Vagina (tissue), 2 donors: Measurements from ENCODE around the gene AURKAIP1. TPM values are rescaled to one million over a fixed set of nuclear protein-coding genes. Genes with fewer than 3 reads are reported as not detected.

Source experiments
- DNase-seq, 2 donors: peaks; one replicate each; pipeline ENCODE4 v3.0.0-alpha.2; 2017; ENCODE audit errors: extremely low spot score in 2 of 2
- H3K27ac ChIP-seq: fragments of 200-600 bp; sonication (generic); one replicate; pipeline ENCODE4 v1.5.1; 2019
- H3K27me3 ChIP-seq: fragments of 200-600 bp; sonication (generic); one replicate; pipeline ENCODE4 v1.5.1; 2019
- H3K36me3 ChIP-seq, 2 donors: fragments of 200-600 bp; sonication (generic); one replicate each; pipeline ENCODE4 v1.5.1; 2017 to 2019
- H3K4me1 ChIP-seq: fragments of 200-600 bp; sonication (generic); one replicate; pipeline ENCODE4 v1.5.1; 2019
- H3K4me3 ChIP-seq, 2 donors: fragments of 200-600 bp; sonication (generic); 1 replicate in 1 of 2; 2 replicates in 1 of 2; pipeline ENCODE4 v1.5.1; 2016 to 2019
- H3K9me3 ChIP-seq: fragments of 200-600 bp; sonication (generic); one replicate; pipeline ENCODE4 v1.5.1; 2019
- CTCF ChIP-seq, 3 experiments: fragments of 450-650 bp in 2 of 3; fragments of 200-600 bp in 1 of 3; sonication (generic) in 1 of 3; IDR thresholded peaks; one replicate each; pipeline ENCODE4 v1.5.1; 2017 to 2019; ENCODE audit warnings: antibody characterized with exemption in 3 of 3, mild to moderate bottlenecking in 2 of 3, moderate library complexity in 2 of 3
- POLR2A ChIP-seq, 2 donors: fragments of 450-650 bp; IDR thresholded peaks; one replicate each; pipeline ENCODE4 v1.6.1; 2017; ENCODE audit warnings: antibody characterized with exemption in 2 of 2, mild to moderate bottlenecking in 2 of 2, moderate library complexity in 2 of 2
- POLR2AphosphoS5 ChIP-seq, 2 donors: sonication (generic); formaldehyde crosslinking; IDR thresholded peaks; one replicate each; pipeline ENCODE4 v1.9.0; 2017; ENCODE audit warnings: antibody characterized with exemption in 2 of 2, mild to moderate bottlenecking in 2 of 2, low read depth in 1 of 2; ENCODE audit not compliant: insufficient read depth in 1 of 2
- intact Hi-C: fragments of 100-400 bp; cut with DNase I; formaldehyde crosslinking; loops from one replicate; pipeline ENCODE4 v1.15.1; 2023
- total RNA-seq: library from RNA; depleted of rRNA; stranded (reverse); fragments of >200 nt; gene quantifications from one replicate; pipeline ENCODE4 v1.2.3, GENCODE V29; 2016

The AURKAIP1 gene
- total RNA-seq, 1 donor from 2014 or later, result 94.5 TPM

- H3K27ac ChIP-seq, result peak overlapping the region; percentile 51
- intact Hi-C loops, result no loop called here
- peaks cover 40% of the 10 kb centered on the region for H3K4me1 ChIP-seq
- no peak for DNase-seq
- H3K36me3 ChIP-seq, result no peaks in the 10 kb centered on the region
- H3K4me3 ChIP-seq, result no peak overlapping the region
- H3K27me3 ChIP-seq, result no peaks in the 10 kb centered on the region
- H3K9me3 ChIP-seq, result no peaks in the 10 kb centered on the region
- no peak for TF ChIP-seq POLR2A (IDR thresholded peaks at IDR 0.05)
- no peak for TF ChIP-seq POLR2AphosphoS5 (IDR thresholded peaks at IDR 0.05; ENCODE audit: insufficient read depth in 1 of 2, low read depth in 1 of 2)
- TF ChIP-seq CTCF (IDR thresholded peaks at IDR 0.05), result no peak
These were observed 47.0 kb upstream of the AURKAIP1 start for GRCh38 chr1:1421907-1422464.

GRCh38 chr1:1421147-1421906 is 46.3 kb upstream of the AURKAIP1 start, which contains the start of gene ANKRD65:
Gene ANKRD65 (minus strand): TSS chr1:1421276. CDS start chr1:1421005, 271 bp downstream.
- Histone ChIP-seq H3K9me3 (no peaks in the 10 kb centered on the region), H3K27me3 (no peaks in the 10 kb centered on the region), H3K4me1 (peaks cover 40% of the 10 kb centered on the region), H3K36me3 (no peaks in the 10 kb centered on the region), H3K4me3 (peak within 1 kb of the TSS; percentile 40 to 56), H3K27ac (peak within 1 kb of the TSS; percentile 51)
- no peak for DNase-seq
- TF ChIP-seq POLR2AphosphoS5 (IDR thresholded peaks at IDR 0.05; ENCODE audit: insufficient read depth in 1 of 2, low read depth in 1 of 2), result no peak
- TF ChIP-seq POLR2A (IDR thresholded peaks at IDR 0.05), result no peak
- TF ChIP-seq CTCF (IDR thresholded peaks at IDR 0.05), result no peak
- intact Hi-C loops, result no loop called here

GRCh38 chr1:1420654-1421141 is 45.7 kb upstream of the AURKAIP1 start:
- Histone ChIP-seq H3K27me3 (no peaks in the 10 kb centered on the region), H3K4me1 (peaks cover 40% of the 10 kb centered on the region), H3K9me3 (no peaks in the 10 kb centered on the region), H3K4me3 (peak overlapping the region; percentile 40 to 56), H3K36me3 (no peaks in the 10 kb centered on the region), H3K27ac (peak overlapping the region; percentile 51)
- intact Hi-C loops, result no loop called here
- DNase-seq, result no peak
- TF ChIP-seq POLR2AphosphoS5 (IDR thresholded peaks at IDR 0.05; ENCODE audit: insufficient read depth in 1 of 2, low read depth in 1 of 2) (no peak), POLR2A (IDR thresholded peaks at IDR 0.05) (no peak), CTCF (IDR thresholded peaks at IDR 0.05) (no peak)

- Histone ChIP-seq H3K27me3 (no peaks in the 10 kb centered on the region), H3K27ac (peak overlapping the region; percentile 70), H3K4me1 (peaks cover 40% of the 10 kb centered on the region), H3K4me3 (peak overlapping the region; percentile 40 to 56), H3K9me3 (no peaks in the 10 kb centered on the region), H3K36me3 (no peaks in the 10 kb centered on the region)
- intact Hi-C loops, result no loop called here
- no peak for DNase-seq
- no peak for TF ChIP-seq POLR2A (IDR thresholded peaks at IDR 0.05)
- no peak for TF ChIP-seq POLR2AphosphoS5 (IDR thresholded peaks at IDR 0.05; ENCODE audit: insufficient read depth in 1 of 2, low read depth in 1 of 2)
- no peak for TF ChIP-seq CTCF (IDR thresholded peaks at IDR 0.05)
These were observed 45.0 kb upstream of the AURKAIP1 start for GRCh38 chr1:1419813-1420653.
